ENCODE measurements around the gene AFP. TPM values are rescaled to one million over a fixed set of nuclear protein-coding genes. Genes with fewer than 3 reads are reported as not detected.

AFP gene
- total and polyA plus RNA-seq, 2 of the 8 experiments (the other 6 are each of a cell fraction or from before 2014, with no cell fraction given): 6.1 to 10.4 TPM

DNA sequence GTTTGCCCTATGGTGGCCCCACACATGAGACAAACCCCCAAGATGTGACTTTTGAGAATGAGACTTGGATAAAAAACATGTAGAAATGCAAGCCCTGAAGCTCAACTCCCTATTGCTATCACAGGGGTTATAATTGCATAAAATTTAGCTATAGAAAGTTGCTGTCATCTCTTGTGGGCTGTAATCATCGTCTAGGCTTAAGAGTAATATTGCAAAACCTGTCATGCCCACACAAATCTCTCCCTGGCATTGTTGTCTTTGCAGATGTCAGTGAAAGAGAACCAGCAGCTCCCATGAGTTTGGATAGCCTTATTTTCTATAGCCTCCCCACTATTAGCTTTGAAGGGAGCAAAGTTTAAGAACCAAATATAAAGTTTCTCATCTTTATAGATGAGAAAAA is 17.3 kb upstream of the AFP start:
- DNase-seq (ENCODE audit: low read depth in 1 of 2, low spot score in 2 of 2) (no peak), FAIRE-seq (no peak)
- H3K4me3 ChIP-seq (ENCODE audit: extremely low read depth in 1 of 4, insufficient read depth in 2 of 4, low read depth in 3 of 4, low read length in 4 of 4): no peak overlapping the region
- POLR2A ChIA-PET (ENCODE audit: partially characterized antibody): no interaction called here
- CTCF ChIA-PET (ENCODE audit: partially characterized antibody): interaction anchor here (0.6 to 2.6 kb wide), 9 partner anchors 10 to 403 kb away, joined by 3 to 11 read pairs (median 5); no protein-coding TSS in a partner anchor
- no peaks in the 10 kb centered on the region for H3K79me1 ChIP-seq (ENCODE audit: low read depth, low read length)
- TF ChIP-seq RFX5 (IDR thresholded peaks at IDR 0.05; ENCODE audit: borderline replicate concordance, low read depth, low read length) (no peak), SP2 (IDR thresholded peaks at IDR 0.05; ENCODE audit: low read length) (no peak), JUND (IDR thresholded peaks at IDR 0.05; ENCODE audit: low read length) (no peak), CREB1 (IDR thresholded peaks at IDR 0.05) (no peak), RXRA (IDR thresholded peaks at IDR 0.05; ENCODE audit: insufficient read depth, low read depth, low read length) (no peak), NANOG (IDR thresholded peaks at IDR 0.05; ENCODE audit: insufficient read depth, low read depth, low read length, poor library complexity, severe bottlenecking) (no peak), BCL11A (IDR thresholded peaks at IDR 0.05; ENCODE audit: low read depth in 2 of 2, low read length in 2 of 2) (no peak), KDM4A (IDR thresholded peaks at IDR 0.05; ENCODE audit: low read depth, low read length, severe bottlenecking) (no peak), GABPA (IDR thresholded peaks at IDR 0.05; ENCODE audit: borderline replicate concordance, insufficient read depth, low read length) (no peak), BRCA1 (IDR thresholded peaks at IDR 0.05; ENCODE audit: low read depth, low read length) (no peak)
- TF ChIP-seq, protein P1, sequence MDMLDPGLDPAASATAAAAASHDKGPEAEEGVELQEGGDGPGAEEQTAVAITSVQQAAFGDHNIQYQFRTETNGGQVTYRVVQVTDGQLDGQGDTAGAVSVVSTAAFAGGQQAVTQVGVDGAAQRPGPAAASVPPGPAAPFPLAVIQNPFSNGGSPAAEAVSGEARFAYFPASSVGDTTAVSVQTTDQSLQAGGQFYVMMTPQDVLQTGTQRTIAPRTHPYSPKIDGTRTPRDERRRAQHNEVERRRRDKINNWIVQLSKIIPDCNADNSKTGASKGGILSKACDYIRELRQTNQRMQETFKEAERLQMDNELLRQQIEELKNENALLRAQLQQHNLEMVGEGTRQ (IDR thresholded peaks at IDR 0.05; ENCODE audit: low read length): no peak
- no peaks in the 10 kb centered on the region for H3K23me2 ChIP-seq (ENCODE audit: low read depth, low read length)
- H4K91ac ChIP-seq (replicated peaks; ENCODE audit: insufficient read length, low read length): no peak overlapping the region
- H4K8ac ChIP-seq (ENCODE audit: extremely low read depth, insufficient read depth, low read length): no peak overlapping the region
- H3K27me3 ChIP-seq (replicated peaks in 1 of 4; ENCODE audit: control insufficient read depth in 3 of 4, extremely low read depth in 1 of 4, insufficient read depth in 3 of 4, low read length in 3 of 4): no peaks in the 10 kb centered on the region
- no peak overlapping the region for H3K14ac ChIP-seq (ENCODE audit: insufficient read length)
- no peak overlapping the region for H3K4me2 ChIP-seq (ENCODE audit: insufficient read depth in 1 of 2, low read depth in 2 of 2, low read length in 2 of 2)
- H3K56ac ChIP-seq (replicated peaks; ENCODE audit: insufficient read length, low read depth, low read length): no peak overlapping the region
- no peaks in the 10 kb centered on the region for H4K20me1 ChIP-seq (replicated peaks in 1 of 2; ENCODE audit: control insufficient read depth in 1 of 2, insufficient read depth in 2 of 2, low read length in 2 of 2)
- H2BK12ac ChIP-seq (ENCODE audit: low read depth, low read length): no peak overlapping the region
- H2BK15ac ChIP-seq (ENCODE audit: low read length): no peak overlapping the region
- H2BK20ac ChIP-seq (ENCODE audit: low read length): no peak overlapping the region
- H2AK5ac ChIP-seq (ENCODE audit: low read depth, low read length): no peak overlapping the region
- no peak overlapping the region for H2BK5ac ChIP-seq (ENCODE audit: low read depth, low read length)
- H3K4me1 ChIP-seq (replicated peaks in 1 of 4; ENCODE audit: control insufficient read depth in 3 of 4, insufficient read depth in 4 of 4, low read length in 3 of 4): peaks cover 0 to 4% (median 0%) of the 10 kb centered on the region in 4 experiments; a peak in 3 of 7 replicates
- H4K5ac ChIP-seq (ENCODE audit: insufficient read length, low read depth, low read length): no peak overlapping the region
- H2BK120ac ChIP-seq (replicated peaks; ENCODE audit: low read depth, low read length): no peak overlapping the region
- H3K9me3 ChIP-seq (ENCODE audit: insufficient read depth in 2 of 2, low read depth in 1 of 2, low read length in 1 of 2): no peaks in the 10 kb centered on the region
- no peaks in the 10 kb centered on the region for H3K79me2 ChIP-seq (ENCODE audit: control insufficient read depth in 1 of 2, insufficient read depth in 2 of 2, low read length in 2 of 2)
- H3K36me3 ChIP-seq (ENCODE audit: control insufficient read depth in 2 of 4, insufficient read depth in 4 of 4, low read length in 3 of 4): no peaks in the 10 kb centered on the region
- WGBS, 2 experiments (ENCODE audit: extremely low coverage in 1 of 2, insufficient coverage in 1 of 2, insufficient read length in 1 of 2, insufficient replicate concordance in 2 of 2, low coverage in 1 of 2, low lambda C conversion rate in 2 of 2, missing lambda C conversion rate in 1 of 2): 94% methylated on average over 1 of the region's 1 CpG; no CpG with 5 or more reads in 1 of the 2 experiments
- H2AFZ ChIP-seq (ENCODE audit: low read length): no peak overlapping the region
- no peak overlapping the region for H3K23ac ChIP-seq (ENCODE audit: insufficient read length)
- H3K27ac ChIP-seq (ENCODE audit: low read depth, low read length): no peak overlapping the region
- H3K4ac ChIP-seq (replicated peaks; ENCODE audit: insufficient read length, low read depth, low read length): no peak overlapping the region
- no peak overlapping the region for H3K18ac ChIP-seq (ENCODE audit: extremely low read depth, low read length)
- H3K9ac ChIP-seq (replicated peaks in 1 of 4; ENCODE audit: extremely low read depth in 1 of 4, low read depth in 3 of 4, low read length in 3 of 4): no peak overlapping the region
